Astrocyte (in vitro differentiated cells and primary cell): ENCODE measurements around the gene VPS13D. TPM values are rescaled to one million over a fixed set of nuclear protein-coding genes. Genes with fewer than 3 reads are reported as not detected.

ENCODE experiments used
- DNase-seq: peaks from one replicate; pipeline ENCODE4 v3.0.0-alpha.2; 2010; ENCODE audit warnings: low read depth
- FAIRE-seq: peaks from 2 replicates; lab custom pipeline; 2011; peaks lifted over from hg19 to GRCh38; lab: Jason Lieb, UNC
- H2AFZ ChIP-seq: 2 replicates; pipeline ENCODE4 v1.6.0; 2012; ENCODE audit warnings: low read depth, low read length, inconsistent platforms
- H3K27ac ChIP-seq: 2 replicates; pipeline ENCODE4 v1.5.1; 2011; ENCODE audit warnings: low read depth, low read length, inconsistent platforms
- H3K27me3 ChIP-seq: 2 replicates; pipeline ENCODE4 v1.6.0; 2011; ENCODE audit warnings: low read length, inconsistent platforms; ENCODE audit not compliant: insufficient read depth
- H3K36me3 ChIP-seq: 2 replicates; pipeline ENCODE4 v1.5.1; 2011; ENCODE audit warnings: low read length, inconsistent platforms; ENCODE audit not compliant: insufficient read depth
- H3K4me1 ChIP-seq: 2 replicates; pipeline ENCODE4 v1.5.1; 2011; ENCODE audit warnings: low read length, inconsistent platforms; ENCODE audit not compliant: insufficient read depth
- H3K4me2 ChIP-seq: 2 replicates; pipeline ENCODE4 v1.6.0; 2012; ENCODE audit warnings: low read length, inconsistent platforms
- H3K4me3 ChIP-seq: 2 replicates; pipeline ENCODE4 v1.5.1; 2011; ENCODE audit warnings: low read depth, mild to moderate bottlenecking, low read length, inconsistent platforms; ENCODE audit not compliant: insufficient read depth
- H3K79me2 ChIP-seq: 2 replicates; pipeline ENCODE4 v1.6.0; 2012; ENCODE audit warnings: mild to moderate bottlenecking, low read length, inconsistent platforms; ENCODE audit not compliant: insufficient read depth
- H3K9ac ChIP-seq: 2 replicates; pipeline ENCODE4 v1.6.0; 2012; ENCODE audit warnings: mild to moderate bottlenecking, low read length, inconsistent platforms
- H3K9me3 ChIP-seq: 2 replicates; pipeline ENCODE4 v1.5.1; 2012; ENCODE audit warnings: low read depth, mild to moderate bottlenecking, low read length, inconsistent platforms; ENCODE audit not compliant: insufficient read depth
- H4K20me1 ChIP-seq: 2 replicates; pipeline ENCODE4 v1.6.0; 2012; ENCODE audit warnings: low read length, inconsistent platforms; ENCODE audit not compliant: insufficient read depth
- H3K27ac Mint-ChIP-seq: one replicate; pipeline ENCODE4 v1.8.0; 2021; ENCODE audit warnings: mild to moderate bottlenecking, mixed read lengths; ENCODE audit not compliant: unreplicated experiment
- H3K27me3 Mint-ChIP-seq: one replicate; pipeline ENCODE4 v1.8.0; 2021; ENCODE audit warnings: low read depth, mixed read lengths; ENCODE audit not compliant: unreplicated experiment
- H3K36me3 Mint-ChIP-seq: one replicate; pipeline ENCODE4 v1.8.0; 2021; ENCODE audit warnings: low read depth, mixed read lengths; ENCODE audit not compliant: unreplicated experiment
- H3K4me1 Mint-ChIP-seq: one replicate; pipeline ENCODE4 v1.8.0; 2021; ENCODE audit warnings: low read depth, mixed read lengths; ENCODE audit not compliant: unreplicated experiment
- H3K4me3 Mint-ChIP-seq: one replicate; pipeline ENCODE4 v1.8.0; 2021; ENCODE audit warnings: mild to moderate bottlenecking, moderate library complexity, mixed read lengths; ENCODE audit not compliant: unreplicated experiment
- H3K9me3 Mint-ChIP-seq: one replicate; pipeline ENCODE4 v1.8.0; 2021; ENCODE audit warnings: mild to moderate bottlenecking, mixed read lengths; ENCODE audit not compliant: unreplicated experiment
- EZH2 ChIP-seq: IDR thresholded peaks from 2 replicates; pipeline ENCODE4 v1.6.1; 2012; ENCODE audit warnings: mild to moderate bottlenecking, low read length, inconsistent platforms; ENCODE audit not compliant: insufficient read depth
- total RNA-seq: library from RNA; stranded (reverse); gene quantifications from 2 replicates; pipeline ENCODE4 v1.2.1, GENCODE V29; 2021
- TF ChIP-seq, protein P1 (sequence below): IDR thresholded peaks from 2 replicates; pipeline ENCODE4 v1.5.1; 2011; ENCODE audit warnings: low read depth, mild to moderate bottlenecking, inconsistent platforms, low read length, moderate library complexity; ENCODE audit not compliant: insufficient read depth

Gene VPS13D
- total RNA-seq, 1 donor from 2014 or later = 25.9 TPM

DNA sequence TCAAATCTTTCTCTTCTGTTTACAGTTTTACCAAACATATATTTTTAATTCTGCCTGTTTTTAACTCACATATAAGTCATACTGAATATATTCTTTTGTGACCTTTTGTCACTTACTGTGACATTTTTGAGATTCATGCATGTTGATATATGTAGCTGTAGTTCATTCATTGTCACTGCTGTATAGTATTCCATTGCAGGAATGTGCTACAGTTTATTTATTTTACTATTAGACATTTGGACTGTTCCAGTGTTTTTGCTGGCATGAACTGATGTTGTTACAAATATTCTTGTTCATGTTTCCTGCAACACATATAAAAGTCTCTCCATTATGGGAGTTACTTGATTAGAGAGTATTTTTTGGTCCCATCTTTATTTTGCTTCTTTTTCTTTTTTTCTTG, 213.3 kb downstream of the VPS13D start:
- Histone ChIP-seq H3K9me3 (no peaks in the 10 kb centered on the region), H3K4me2 (no peak overlapping the region), H3K4me1 (peaks cover 26% of the 10 kb centered on the region), H3K9ac (no peak overlapping the region), H3K36me3 (peaks cover 2% of the 10 kb centered on the region), H2AFZ (no peak overlapping the region), H4K20me1 (no peaks in the 10 kb centered on the region), H3K4me3 (no peak overlapping the region), H3K27ac (no peak overlapping the region), H3K79me2 (no peaks in the 10 kb centered on the region), H3K27me3 (no peaks in the 10 kb centered on the region)
- no peaks in the 10 kb centered on the region for H3K9me3 Mint-ChIP-seq
- peaks cover 11% of the 10 kb centered on the region for H3K4me1 Mint-ChIP-seq
- DNase-seq (no peak), FAIRE-seq (peak; percentile 17)
- TF ChIP-seq EZH2 = no peak
- TF ChIP-seq, protein P1, sequence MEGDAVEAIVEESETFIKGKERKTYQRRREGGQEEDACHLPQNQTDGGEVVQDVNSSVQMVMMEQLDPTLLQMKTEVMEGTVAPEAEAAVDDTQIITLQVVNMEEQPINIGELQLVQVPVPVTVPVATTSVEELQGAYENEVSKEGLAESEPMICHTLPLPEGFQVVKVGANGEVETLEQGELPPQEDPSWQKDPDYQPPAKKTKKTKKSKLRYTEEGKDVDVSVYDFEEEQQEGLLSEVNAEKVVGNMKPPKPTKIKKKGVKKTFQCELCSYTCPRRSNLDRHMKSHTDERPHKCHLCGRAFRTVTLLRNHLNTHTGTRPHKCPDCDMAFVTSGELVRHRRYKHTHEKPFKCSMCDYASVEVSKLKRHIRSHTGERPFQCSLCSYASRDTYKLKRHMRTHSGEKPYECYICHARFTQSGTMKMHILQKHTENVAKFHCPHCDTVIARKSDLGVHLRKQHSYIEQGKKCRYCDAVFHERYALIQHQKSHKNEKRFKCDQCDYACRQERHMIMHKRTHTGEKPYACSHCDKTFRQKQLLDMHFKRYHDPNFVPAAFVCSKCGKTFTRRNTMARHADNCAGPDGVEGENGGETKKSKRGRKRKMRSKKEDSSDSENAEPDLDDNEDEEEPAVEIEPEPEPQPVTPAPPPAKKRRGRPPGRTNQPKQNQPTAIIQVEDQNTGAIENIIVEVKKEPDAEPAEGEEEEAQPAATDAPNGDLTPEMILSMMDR = no peak
- H3K36me3 Mint-ChIP-seq = peaks cover 14% of the 10 kb centered on the region
- no peak overlapping the region for H3K27ac Mint-ChIP-seq
- no peaks in the 10 kb centered on the region for H3K27me3 Mint-ChIP-seq
- no peak overlapping the region for H3K4me3 Mint-ChIP-seq

DNA sequence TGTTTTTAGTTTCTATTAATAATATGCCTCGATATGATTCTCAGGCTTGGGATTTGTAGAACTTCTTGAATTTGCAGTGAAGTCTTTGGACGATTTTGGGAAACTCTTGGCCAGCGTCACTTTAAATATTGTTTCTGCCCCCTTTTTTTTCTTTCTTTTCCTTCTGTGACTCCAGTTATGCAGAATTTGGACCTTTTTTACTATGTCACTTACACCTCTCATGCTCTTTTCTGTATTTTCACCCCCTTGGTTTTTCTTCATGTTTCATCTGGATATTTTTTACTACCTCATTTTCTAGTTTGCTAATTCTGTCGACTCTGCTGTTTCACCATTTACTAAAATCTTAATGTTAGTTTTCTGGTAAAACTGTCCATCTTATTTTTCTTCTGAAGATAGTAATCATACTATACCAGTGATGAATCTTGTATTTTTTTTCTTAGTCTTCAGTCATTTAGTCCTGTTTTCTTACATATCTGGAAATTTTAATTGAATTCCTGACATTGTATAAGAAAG, 214.6 kb downstream of the VPS13D start:
- Histone ChIP-seq H3K36me3 (peaks cover 2% of the 10 kb centered on the region), H2AFZ (no peak overlapping the region), H3K27me3 (no peaks in the 10 kb centered on the region), H3K9ac (no peak overlapping the region), H3K9me3 (no peaks in the 10 kb centered on the region), H3K4me2 (no peak overlapping the region), H3K4me3 (no peak overlapping the region), H3K4me1 (peaks cover 32% of the 10 kb centered on the region), H3K27ac (no peak overlapping the region), H3K79me2 (no peaks in the 10 kb centered on the region), H4K20me1 (no peaks in the 10 kb centered on the region)
- Mint-ChIP-seq H3K27ac (no peak overlapping the region), H3K36me3 (peaks cover 12% of the 10 kb centered on the region), H3K4me1 (peaks cover 2% of the 10 kb centered on the region), H3K9me3 (no peaks in the 10 kb centered on the region), H3K4me3 (no peak overlapping the region), H3K27me3 (no peaks in the 10 kb centered on the region)
- TF ChIP-seq EZH2 = no peak
- TF ChIP-seq, protein P1 = no peak
- DNase-seq = no peak
- FAIRE-seq = no peak

DNA sequence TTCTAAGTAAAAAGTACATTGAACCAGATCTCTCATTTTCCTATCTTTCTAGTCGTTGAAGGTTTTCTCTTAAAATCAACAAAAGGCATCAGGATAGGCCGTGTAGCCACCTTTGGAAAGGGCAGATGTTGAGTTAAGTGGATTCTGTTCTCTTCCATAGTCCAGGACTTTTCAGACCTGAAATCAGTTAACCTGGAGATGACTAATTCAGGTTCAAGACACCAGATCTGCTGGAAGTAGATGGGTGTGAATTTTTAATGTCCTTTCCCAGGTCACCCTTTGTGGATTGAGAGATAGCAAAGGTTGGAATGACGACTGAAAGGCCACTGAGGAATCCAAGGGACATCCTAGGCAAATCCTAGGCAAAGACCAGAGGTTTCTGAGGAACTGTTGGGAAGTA, 215.4 kb downstream of the VPS13D start:
- Histone ChIP-seq H3K27ac (no peak overlapping the region), H2AFZ (no peak overlapping the region), H3K9ac (no peak overlapping the region), H4K20me1 (no peaks in the 10 kb centered on the region), H3K36me3 (peaks cover 2% of the 10 kb centered on the region), H3K4me3 (no peak overlapping the region), H3K4me2 (no peak overlapping the region), H3K4me1 (peaks cover 36% of the 10 kb centered on the region), H3K79me2 (no peaks in the 10 kb centered on the region), H3K9me3 (no peaks in the 10 kb centered on the region), H3K27me3 (no peaks in the 10 kb centered on the region)
- no peaks in the 10 kb centered on the region for H3K27me3 Mint-ChIP-seq
- DNase-seq (no peak), FAIRE-seq (no peak)
- H3K36me3 Mint-ChIP-seq = peaks cover 10% of the 10 kb centered on the region
- no peak overlapping the region for H3K27ac Mint-ChIP-seq
- H3K9me3 Mint-ChIP-seq = no peaks in the 10 kb centered on the region
- no peak overlapping the region for H3K4me3 Mint-ChIP-seq
- peaks cover 2% of the 10 kb centered on the region for H3K4me1 Mint-ChIP-seq
- TF ChIP-seq, protein P1 = no peak
- no peak for TF ChIP-seq EZH2
